CD4-positive, alpha-beta T cell (primary cell): ENCODE data around the gene SLC23A2. TPM values are rescaled to one million over a fixed set of nuclear protein-coding genes. Genes with fewer than 3 reads are reported as not detected.

Experiments
- ATAC-seq: fragments of 200-7000 bp; cut with Tn5 transposase; one replicate; pipeline ENCODE4 v1.10.0; 2022; ENCODE audit warnings: mild to moderate bottlenecking; ENCODE audit not compliant: poor library complexity
- CTCF ChIA-PET: fragments of 350-600 bp; sonication (Branson Sonifier 250); formaldehyde crosslinking; loops from one replicate; lab custom pipeline; 2021; ENCODE audit warnings: antibody characterized with exemption, inconsistent platforms; lab: Charles Lee
- POLR2A ChIA-PET: fragments of 350-600 bp; sonication (Branson Sonifier 250); formaldehyde crosslinking; loops from one replicate; lab custom pipeline; 2021; ENCODE audit warnings: antibody characterized with exemption, inconsistent platforms; lab: Charles Lee
- DNase-seq, 14 experiments: peaks; one replicate each; pipeline ENCODE4 v3.0.0-alpha.2; 2013 to 2020; ENCODE audit warnings: mixed read lengths in 2 of 14
- H3K27ac ChIP-seq, 2 donors: one replicate each; pipeline versions ENCODE4 v1.5.1 to v1.7.0; 2013; ENCODE audit warnings: low read length in 2 of 2, low read depth in 1 of 2, mild to moderate bottlenecking in 1 of 2
- H3K27me3 ChIP-seq, 2 experiments: 1 replicate in 1 of 2; 2 replicates in 1 of 2; pipeline versions ENCODE4 v1.6.1 to v1.7.0; 2013; ENCODE audit warnings: low read length in 2 of 2, control low read depth in 1 of 2, mild to moderate bottlenecking in 1 of 2, moderate library complexity in 1 of 2; ENCODE audit not compliant: insufficient read depth in 2 of 2, control insufficient read depth in 1 of 2
- H3K36me3 ChIP-seq: one replicate; pipeline ENCODE4 v1.6.1; 2013; ENCODE audit warnings: low read length, control low read depth; ENCODE audit not compliant: insufficient read depth
- H3K4me1 ChIP-seq: one replicate; pipeline ENCODE4 v1.6.1; 2013; ENCODE audit warnings: low read length, control low read depth; ENCODE audit not compliant: insufficient read depth
- H3K4me3 ChIP-seq: one replicate; pipeline ENCODE4 v1.5.1; 2013; ENCODE audit warnings: mild to moderate bottlenecking, low read length, moderate library complexity
- H3K9me3 ChIP-seq, 2 experiments: 1 replicate in 1 of 2; 2 replicates in 1 of 2; pipeline versions ENCODE4 v1.6.1 to v1.7.0; 2013; ENCODE audit warnings: low read length in 2 of 2, mild to moderate bottlenecking in 2 of 2, control low read depth in 1 of 2, moderate library complexity in 1 of 2; ENCODE audit not compliant: control insufficient read depth in 1 of 2, insufficient read depth in 1 of 2
- H3K27ac Mint-ChIP-seq: one replicate; pipeline ENCODE4 v1.8.0; 2020; ENCODE audit warnings: mixed read lengths
- H3K27me3 Mint-ChIP-seq: one replicate; pipeline ENCODE4 v1.8.0; 2021; ENCODE audit warnings: mixed read lengths
- H3K36me3 Mint-ChIP-seq: one replicate; pipeline ENCODE4 v1.8.0; 2021; ENCODE audit warnings: low read depth, mixed read lengths
- H3K4me1 Mint-ChIP-seq: one replicate; pipeline ENCODE4 v1.8.0; 2021; ENCODE audit warnings: low read depth, mixed read lengths
- H3K4me3 Mint-ChIP-seq: one replicate; pipeline ENCODE4 v1.8.0; 2020; ENCODE audit warnings: mild to moderate bottlenecking, mixed read lengths
- H3K9me3 Mint-ChIP-seq: one replicate; pipeline ENCODE4 v1.8.0; 2020; ENCODE audit warnings: mixed read lengths
- CTCF ChIP-seq: fragments of 200-600 bp; IDR thresholded peaks from one replicate; pipeline ENCODE4 v1.8.0; 2022; ENCODE audit warnings: antibody characterized with exemption, mild to moderate bottlenecking
- intact Hi-C, 2 experiments: fragments of 100-400 bp; cut with DNase I in 1 of 2; cut with micrococcal nuclease in 1 of 2; formaldehyde crosslinking; loops; one replicate each; pipeline versions ENCODE4 v1.15.1 to v1.9.0; 2023 to 2025; cut with DNase I, micrococcal nuclease
- total RNA-seq, 174 experiments: library from RNA in 2 of 174; stranded (reverse) in 2 of 174; gene quantifications; one replicate each; pipeline ENCODE4 v1.2.3 and lab custom pipeline; 2021 to 2026

The SLC23A2 gene
- total RNA-seq, 2 experiments from 2014 or later = 22.8 to 23.0 TPM

GRCh38 chr20:4873396-4873795 is 127.9 kb downstream of the SLC23A2 start:
- ChIA-PET CTCF (no interaction called here), POLR2A (no interaction called here)
- TF ChIP-seq CTCF = no peak
- Histone ChIP-seq H3K27me3 (no peaks in the 10 kb centered on the region), H3K36me3 (peaks cover 42% of the 10 kb centered on the region), H3K9me3 (no peaks in the 10 kb centered on the region), H3K27ac (no peak overlapping the region), H3K4me3 (no peak overlapping the region), H3K4me1 (peaks cover 5% of the 10 kb centered on the region)
- no peaks in the 10 kb centered on the region for H3K27me3 Mint-ChIP-seq
- peaks cover 86% of the 10 kb centered on the region for H3K36me3 Mint-ChIP-seq
- H3K4me1 Mint-ChIP-seq = peaks cover 15% of the 10 kb centered on the region
- no peaks in the 10 kb centered on the region for H3K9me3 Mint-ChIP-seq
- no peak overlapping the region for H3K27ac Mint-ChIP-seq
- ATAC-seq = no peak
- intact Hi-C loops = no loop called here
- H3K4me3 Mint-ChIP-seq = no peak overlapping the region
- DNase-seq = no peak

GRCh38 chr20:4871486-4871885 is 129.8 kb downstream of the SLC23A2 start:
- Mint-ChIP-seq H3K4me1 (peaks cover 15% of the 10 kb centered on the region), H3K36me3 (peaks cover 92% of the 10 kb centered on the region), H3K27me3 (no peaks in the 10 kb centered on the region), H3K9me3 (no peaks in the 10 kb centered on the region), H3K4me3 (no peak overlapping the region), H3K27ac (no peak overlapping the region)
- no peak overlapping the region for H3K27ac ChIP-seq
- no peak for TF ChIP-seq CTCF
- H3K9me3 ChIP-seq = no peaks in the 10 kb centered on the region
- peaks cover 44% of the 10 kb centered on the region for H3K36me3 ChIP-seq
- no peak overlapping the region for H3K4me3 ChIP-seq
- peaks cover 5% of the 10 kb centered on the region for H3K4me1 ChIP-seq
- CTCF ChIA-PET = no interaction called here
- DNase-seq (no peak), ATAC-seq (no peak)
- POLR2A ChIA-PET = no interaction called here
- intact Hi-C loops = no loop called here
- no peaks in the 10 kb centered on the region for H3K27me3 ChIP-seq

GRCh38 chr20:4870906-4871305 is 130.4 kb downstream of the SLC23A2 start:
- Histone ChIP-seq H3K4me1 (peaks cover 5% of the 10 kb centered on the region), H3K4me3 (no peak overlapping the region), H3K9me3 (no peaks in the 10 kb centered on the region), H3K27me3 (no peaks in the 10 kb centered on the region), H3K27ac (no peak overlapping the region), H3K36me3 (peaks cover 39% of the 10 kb centered on the region)
- Mint-ChIP-seq H3K27ac (no peak overlapping the region), H3K4me1 (peaks cover 15% of the 10 kb centered on the region), H3K27me3 (no peaks in the 10 kb centered on the region), H3K36me3 (peaks cover 92% of the 10 kb centered on the region), H3K4me3 (no peak overlapping the region), H3K9me3 (no peaks in the 10 kb centered on the region)
- ATAC-seq (no peak), DNase-seq (no peak)
- ChIA-PET CTCF (no interaction called here), POLR2A (no interaction called here)
- intact Hi-C loops = no loop called here
- no peak for TF ChIP-seq CTCF
